Measurements from ENCODE around the gene TMSB15C. TPM values are rescaled to one million over a fixed set of nuclear protein-coding genes. Genes with fewer than 3 reads are reported as not detected.

Gene TMSB15C
- total RNA-seq, 4 donors from 2014 or later = 1.5 to 4.4 (median 2.4) TPM

- H3K36me3 ChIP-seq = no peaks in the 10 kb centered on the region
- H3K27me3 ChIP-seq = no peaks in the 10 kb centered on the region
- no peaks in the 10 kb centered on the region for H3K4me1 ChIP-seq
- H3K4me3 ChIP-seq = no peak overlapping the region
- ATAC-seq = no peak
- H3K9me3 ChIP-seq = no peaks in the 10 kb centered on the region
- no peak overlapping the region for H3K27ac ChIP-seq
- TF ChIP-seq CTCF (IDR thresholded peaks at IDR 0.05) = no peak
- no peak for TF ChIP-seq POLR2A (IDR thresholded peaks at IDR 0.05)
- no peak for TF ChIP-seq POLR2AphosphoS5 (IDR thresholded peaks at IDR 0.05)
- TF ChIP-seq EP300 (IDR thresholded peaks at IDR 0.05) = no peak
- WGBS, 2 donors (ENCODE audit: low coverage in 1 of 2) = 60 to 70% methylated on average over 1 to 2 of the region's 13 CpGs
These were observed 28.9 kb downstream of the TMSB15C start for GRCh38 chrX:104047171-104047570.

GRCh38 chrX:104045642-104046041 lies 30.4 kb downstream of the TMSB15C start:
- H3K27me3 ChIP-seq = no peaks in the 10 kb centered on the region
- WGBS, 2 donors (ENCODE audit: low coverage in 1 of 2) = 67 to 75% methylated on average over 2 to 5 of the region's 5 CpGs
- no peak for ATAC-seq
- no peaks in the 10 kb centered on the region for H3K36me3 ChIP-seq
- no peak overlapping the region for H3K27ac ChIP-seq
- no peak for TF ChIP-seq EP300 (IDR thresholded peaks at IDR 0.05)
- TF ChIP-seq POLR2AphosphoS5 (IDR thresholded peaks at IDR 0.05) = no peak
- no peak for TF ChIP-seq CTCF (IDR thresholded peaks at IDR 0.05)
- no peak for TF ChIP-seq POLR2A (IDR thresholded peaks at IDR 0.05)
- H3K4me1 ChIP-seq = no peaks in the 10 kb centered on the region
- no peak overlapping the region for H3K4me3 ChIP-seq
- no peaks in the 10 kb centered on the region for H3K9me3 ChIP-seq

GRCh38 chrX:104041003-104041402 lies 35.0 kb downstream of the TMSB15C start:
- H3K4me3 ChIP-seq = no peak overlapping the region
- no peaks in the 10 kb centered on the region for H3K4me1 ChIP-seq
- peaks cover 10% of the 10 kb centered on the region for H3K27me3 ChIP-seq
- no peaks in the 10 kb centered on the region for H3K36me3 ChIP-seq
- H3K9me3 ChIP-seq = no peaks in the 10 kb centered on the region
- H3K27ac ChIP-seq = no peak overlapping the region
- no peak for ATAC-seq
- 79 to 80% methylated on average over 2 to 3 of the region's 4 CpGs for WGBS, 2 donors (ENCODE audit: low coverage in 1 of 2)
- TF ChIP-seq POLR2AphosphoS5 (IDR thresholded peaks at IDR 0.05) = no peak

- Histone ChIP-seq H3K4me1 (no peaks in the 10 kb centered on the region), H3K4me3 (no peak within 1 kb of the TSS), H3K36me3 (no peaks in the 10 kb centered on the region), H3K27me3 (peaks cover 10% of the 10 kb centered on the region), H3K27ac (no peak within 1 kb of the TSS), H3K9me3 (no peaks in the 10 kb centered on the region)
- WGBS, 2 donors (ENCODE audit: low coverage in 1 of 2) = 100% methylated on average over 1 of the region's 39 CpGs; no CpG with 5 or more reads in 1 of the 2 donors
- no peak for ATAC-seq
- TF ChIP-seq POLR2A (IDR thresholded peaks at IDR 0.05) = no peak
- TF ChIP-seq EP300 (IDR thresholded peaks at IDR 0.05) = no peak
- no peak for TF ChIP-seq POLR2AphosphoS5 (IDR thresholded peaks at IDR 0.05)
- TF ChIP-seq CTCF (IDR thresholded peaks at IDR 0.05) = no peak
These were observed 36.1 kb downstream of the TMSB15C start, which contains the start of gene H2BW2 for GRCh38 chrX:104039689-104040505. Gene H2BW2 (plus strand): TSS chrX:104039956. CDS start chrX:104039995, 39 bp downstream.

Other genes with a start within 250 kb of the TMSB15C start
- gene RAB9B, start 244.0 kb downstream of the TMSB15C start, total RNA-seq = 10 to 100 TPM in 3 of 4 donors, 1 to 10 TPM in 1; 9.4 to 25.4 (median 13.0) TPM
- 1 to 10 TPM in 3 of 4 donors, under 1 TPM in 1; 0.19 to 6.3 (median 1.3) TPM for gene TMSB15B, start 113.6 kb downstream of the TMSB15C start, total RNA-seq
- not detected for gene H2BW1, start 62.5 kb downstream of the TMSB15C start, total RNA-seq
- not detected for gene H2BW2, start 36.3 kb downstream of the TMSB15C start, total RNA-seq
- 1 to 10 TPM; 1.0 to 2.0 (median 1.5) TPM for gene ZCCHC18, start 36.3 kb upstream of the TMSB15C start, total RNA-seq
- 10 to 100 TPM; 21.9 to 53.4 (median 30.3) TPM for gene SLC25A53, start 80.8 kb upstream of the TMSB15C start, total RNA-seq
- gene FAM199X, start 90.2 kb upstream of the TMSB15C start, total RNA-seq = 10 to 100 TPM; 23.6 to 33.8 (median 26.3) TPM
- gene ESX1, start 178.7 kb upstream of the TMSB15C start, total RNA-seq = not detected

Data from gastroesophageal sphincter (tissue), 4 donors.